H1 (cell line): Measurements from ENCODE around the gene DCXR.

Experiments used
- CEBPB ChIP-seq: IDR thresholded peaks from 2 replicates; pipeline ENCODE4 v1.6.1; 2012; ENCODE audit warnings: low read depth, low read length
- EZH2 ChIP-seq: fragments of 200-600 bp; sonication (generic); IDR thresholded peaks from 2 replicates; pipeline ENCODE4 v1.7.1; 2012; ENCODE audit warnings: low read depth, mild to moderate bottlenecking, moderate library complexity, low read length, inconsistent platforms; ENCODE audit not compliant: severe bottlenecking
- KDM5A ChIP-seq: fragments of 200-600 bp; IDR thresholded peaks from 2 replicates; pipeline ENCODE4 v1.7.1; 2012; ENCODE audit warnings: mild to moderate bottlenecking, low read length, inconsistent platforms, mixed read lengths
- POLR2A ChIP-seq, 2 experiments: IDR thresholded peaks; 1 replicate in 1 of 2; 2 replicates in 1 of 2; pipeline ENCODE4 v1.6.1; 2011; ENCODE audit warnings: low read depth in 2 of 2, low read length in 2 of 2, mild to moderate bottlenecking in 2 of 2; ENCODE audit errors: control extremely low read depth in 1 of 2
- POLR2AphosphoS5 ChIP-seq: IDR thresholded peaks from 2 replicates; pipeline ENCODE4 v1.6.1; 2011; ENCODE audit warnings: low read depth, low read length
- TF ChIP-seq, protein P1 (sequence below), 3 experiments: IDR thresholded peaks; 1 replicate in 2 of 3; 2 replicates in 1 of 3; pipeline versions ENCODE4 v1.5.1 to v1.6.1; 2011; ENCODE audit warnings: low read length in 3 of 3, mild to moderate bottlenecking in 3 of 3, inconsistent platforms in 2 of 3, low read depth in 1 of 3, moderate library complexity in 1 of 3; ENCODE audit not compliant: insufficient read depth in 1 of 3; ENCODE audit errors: control extremely low read depth in 1 of 3
- TF ChIP-seq, protein P2 (sequence below): IDR thresholded peaks from 2 replicates; pipeline ENCODE4 v1.6.1; 2011; ENCODE audit warnings: low read length, improper control_type of control experiment

DNA sequence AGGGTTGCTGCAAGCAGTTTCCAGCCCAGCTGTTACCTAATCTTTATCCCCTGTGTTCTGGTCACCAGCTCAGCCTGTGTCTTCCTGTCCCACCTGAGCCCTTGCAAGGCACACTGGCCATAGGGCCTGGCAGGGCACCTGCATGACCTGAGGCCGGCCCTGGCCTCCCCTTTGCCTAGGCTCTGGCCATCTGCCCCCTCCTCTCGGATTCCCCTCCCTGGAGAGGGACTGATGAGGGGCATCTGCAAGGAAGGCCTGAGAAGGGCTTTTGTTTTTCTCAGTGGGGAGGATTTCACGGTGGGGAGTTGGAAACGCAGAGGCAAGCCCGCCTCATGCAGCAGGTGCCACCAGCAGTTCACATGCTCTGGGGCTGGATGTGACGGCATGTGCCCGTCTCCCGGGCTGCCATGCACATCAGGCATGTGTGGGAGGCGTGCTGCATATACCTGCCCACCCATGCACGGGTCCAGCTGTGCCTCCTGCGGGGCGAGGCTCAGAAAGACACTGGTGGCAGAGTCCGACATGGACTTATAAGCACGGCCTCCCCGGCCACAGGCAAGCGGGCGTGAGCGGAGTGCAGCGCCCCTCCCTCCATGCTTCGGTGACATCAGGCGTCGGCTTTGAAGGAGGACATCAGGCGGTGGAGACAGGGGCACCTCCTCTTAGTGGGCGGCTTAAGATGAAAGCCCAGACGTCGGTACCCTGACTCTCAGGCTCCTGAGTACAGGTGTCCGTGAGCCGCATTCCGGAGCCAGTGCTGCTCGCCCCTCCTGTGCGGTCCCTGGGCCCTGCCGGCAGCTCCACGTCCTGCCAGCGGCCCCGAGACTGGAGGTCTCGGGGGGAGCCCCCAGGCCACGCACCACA lies 43.5 kb downstream of the DCXR start:
- TF ChIP-seq, protein P1, sequence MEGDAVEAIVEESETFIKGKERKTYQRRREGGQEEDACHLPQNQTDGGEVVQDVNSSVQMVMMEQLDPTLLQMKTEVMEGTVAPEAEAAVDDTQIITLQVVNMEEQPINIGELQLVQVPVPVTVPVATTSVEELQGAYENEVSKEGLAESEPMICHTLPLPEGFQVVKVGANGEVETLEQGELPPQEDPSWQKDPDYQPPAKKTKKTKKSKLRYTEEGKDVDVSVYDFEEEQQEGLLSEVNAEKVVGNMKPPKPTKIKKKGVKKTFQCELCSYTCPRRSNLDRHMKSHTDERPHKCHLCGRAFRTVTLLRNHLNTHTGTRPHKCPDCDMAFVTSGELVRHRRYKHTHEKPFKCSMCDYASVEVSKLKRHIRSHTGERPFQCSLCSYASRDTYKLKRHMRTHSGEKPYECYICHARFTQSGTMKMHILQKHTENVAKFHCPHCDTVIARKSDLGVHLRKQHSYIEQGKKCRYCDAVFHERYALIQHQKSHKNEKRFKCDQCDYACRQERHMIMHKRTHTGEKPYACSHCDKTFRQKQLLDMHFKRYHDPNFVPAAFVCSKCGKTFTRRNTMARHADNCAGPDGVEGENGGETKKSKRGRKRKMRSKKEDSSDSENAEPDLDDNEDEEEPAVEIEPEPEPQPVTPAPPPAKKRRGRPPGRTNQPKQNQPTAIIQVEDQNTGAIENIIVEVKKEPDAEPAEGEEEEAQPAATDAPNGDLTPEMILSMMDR (IDR thresholded peaks at IDR 0.05; ENCODE audit: control extremely low read depth in 1 of 3, insufficient read depth in 1 of 3, low read depth in 1 of 3, low read length in 3 of 3) = no peak
- TF ChIP-seq, protein P2, sequence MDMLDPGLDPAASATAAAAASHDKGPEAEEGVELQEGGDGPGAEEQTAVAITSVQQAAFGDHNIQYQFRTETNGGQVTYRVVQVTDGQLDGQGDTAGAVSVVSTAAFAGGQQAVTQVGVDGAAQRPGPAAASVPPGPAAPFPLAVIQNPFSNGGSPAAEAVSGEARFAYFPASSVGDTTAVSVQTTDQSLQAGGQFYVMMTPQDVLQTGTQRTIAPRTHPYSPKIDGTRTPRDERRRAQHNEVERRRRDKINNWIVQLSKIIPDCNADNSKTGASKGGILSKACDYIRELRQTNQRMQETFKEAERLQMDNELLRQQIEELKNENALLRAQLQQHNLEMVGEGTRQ = no peak
- no peak for TF ChIP-seq CEBPB
- no peak for TF ChIP-seq POLR2AphosphoS5
- TF ChIP-seq POLR2A (IDR thresholded peaks at IDR 0.05; ENCODE audit: control extremely low read depth in 1 of 2, low read depth in 2 of 2, low read length in 2 of 2) = no peak
- no peak for TF ChIP-seq EZH2
- TF ChIP-seq KDM5A = no peak
